Calu3 (cell line): ENCODE results near the gene WDR90. TPM values are rescaled to one million over a fixed set of nuclear protein-coding genes. Genes with fewer than 3 reads are reported as not detected.
A peak's percentile ranks its signal among the peaks of the same experiment; 100 is the strongest.

Experiments used
- BruUV-seq: library from RNA; stranded (reverse); fragments of 400-500 nt; replicated peaks from 2 replicates; lab custom pipeline; 2021; lab: Mats Ljungman, UMichigan
- CTCF ChIA-PET: fragments of 300-600 bp; sonication (Branson Sonifier 250); formaldehyde crosslinking; loops from one replicate; lab custom pipeline; 2022; ENCODE audit warnings: antibody characterized with exemption; lab: Charles Lee
- DNase-seq: peaks from one replicate; pipeline ENCODE4 v3.0.0; 2022
- H3K27ac Mint-ChIP-seq: one replicate; pipeline ENCODE4 v1.8.0; 2022; ENCODE audit warnings: mixed read lengths; ENCODE audit not compliant: unreplicated experiment
- H3K27me3 Mint-ChIP-seq: one replicate; pipeline ENCODE4 v1.8.0; 2022; ENCODE audit warnings: mixed read lengths; ENCODE audit not compliant: unreplicated experiment
- H3K36me3 Mint-ChIP-seq: one replicate; pipeline ENCODE4 v1.8.0; 2022; ENCODE audit warnings: mild to moderate bottlenecking, moderate library complexity, mixed read lengths; ENCODE audit not compliant: insufficient read depth, unreplicated experiment
- H3K4me1 Mint-ChIP-seq: one replicate; pipeline ENCODE4 v1.8.0; 2022; ENCODE audit warnings: mild to moderate bottlenecking, low read depth, mixed read lengths; ENCODE audit not compliant: unreplicated experiment
- H3K4me3 Mint-ChIP-seq: one replicate; pipeline ENCODE4 v1.8.0; 2022; ENCODE audit warnings: mild to moderate bottlenecking, low read depth, moderate library complexity, mixed read lengths; ENCODE audit not compliant: unreplicated experiment
- H3K9me3 Mint-ChIP-seq: one replicate; pipeline ENCODE4 v1.8.0; 2022; ENCODE audit warnings: low read depth, mixed read lengths; ENCODE audit not compliant: unreplicated experiment
- intact Hi-C: fragments of 100-400 bp; cut with micrococcal nuclease; formaldehyde crosslinking; loops from one replicate; pipeline ENCODE4 v1.10.0; 2022; ENCODE audit not compliant: unreplicated experiment
- total RNA-seq: library from RNA; stranded (reverse); gene quantifications from 2 replicates; pipeline ENCODE4 v1.2.3, GENCODE V29; 2022
- TF ChIP-seq, protein P1 (sequence below): fragments of 200-600 bp; IDR thresholded peaks from one replicate; pipeline ENCODE4 v1.8.0; 2022; ENCODE audit warnings: antibody characterized with exemption; ENCODE audit not compliant: unreplicated experiment

Gene WDR90
- total RNA-seq, 1 experiment from 2014 or later = 142 TPM

DNA sequence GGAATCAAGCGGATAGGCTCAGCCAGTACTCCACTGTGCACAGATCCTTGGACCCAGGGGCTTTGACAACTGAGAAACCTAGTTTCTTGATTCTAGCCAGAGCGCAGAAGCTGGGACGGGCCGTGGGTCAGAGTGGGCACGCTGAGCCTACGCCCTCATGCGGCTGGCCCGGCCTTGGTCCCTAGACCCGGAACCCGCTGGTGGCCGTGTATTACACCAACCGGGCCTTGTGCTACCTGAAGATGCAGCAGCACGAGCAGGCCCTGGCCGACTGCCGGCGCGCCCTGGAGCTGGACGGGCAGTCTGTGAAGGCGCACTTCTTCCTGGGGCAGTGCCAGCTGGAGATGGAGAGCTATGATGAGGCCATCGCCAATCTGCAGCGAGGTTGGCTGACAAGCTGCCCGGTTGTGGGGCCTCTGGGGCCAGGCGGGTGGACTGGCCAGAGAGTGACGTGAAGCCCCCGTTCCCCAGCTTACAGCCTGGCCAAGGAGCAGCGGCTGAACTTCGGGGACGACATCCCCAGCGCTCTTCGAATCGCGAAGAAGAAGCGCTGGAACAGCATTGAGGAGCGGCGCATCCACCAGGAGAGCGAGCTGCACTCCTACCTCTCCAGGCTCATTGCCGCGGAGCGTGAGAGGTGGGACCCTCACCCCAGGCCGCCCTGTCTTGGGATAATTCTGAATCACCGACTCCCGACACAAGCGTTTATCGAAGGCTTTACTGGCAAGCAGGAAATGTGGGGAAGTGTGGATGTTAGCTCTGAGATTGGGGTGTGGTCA lies 32.0 kb downstream of the WDR90 start:
- Mint-ChIP-seq H3K27me3 (no peaks in the 10 kb centered on the region), H3K4me3 (peak overlapping the region; percentile 94), H3K4me1 (peaks cover 22% of the 10 kb centered on the region), H3K36me3 (peaks cover 85% of the 10 kb centered on the region), H3K9me3 (no peaks in the 10 kb centered on the region), H3K27ac (peak overlapping the region; percentile 89)
- TF ChIP-seq, protein P1, sequence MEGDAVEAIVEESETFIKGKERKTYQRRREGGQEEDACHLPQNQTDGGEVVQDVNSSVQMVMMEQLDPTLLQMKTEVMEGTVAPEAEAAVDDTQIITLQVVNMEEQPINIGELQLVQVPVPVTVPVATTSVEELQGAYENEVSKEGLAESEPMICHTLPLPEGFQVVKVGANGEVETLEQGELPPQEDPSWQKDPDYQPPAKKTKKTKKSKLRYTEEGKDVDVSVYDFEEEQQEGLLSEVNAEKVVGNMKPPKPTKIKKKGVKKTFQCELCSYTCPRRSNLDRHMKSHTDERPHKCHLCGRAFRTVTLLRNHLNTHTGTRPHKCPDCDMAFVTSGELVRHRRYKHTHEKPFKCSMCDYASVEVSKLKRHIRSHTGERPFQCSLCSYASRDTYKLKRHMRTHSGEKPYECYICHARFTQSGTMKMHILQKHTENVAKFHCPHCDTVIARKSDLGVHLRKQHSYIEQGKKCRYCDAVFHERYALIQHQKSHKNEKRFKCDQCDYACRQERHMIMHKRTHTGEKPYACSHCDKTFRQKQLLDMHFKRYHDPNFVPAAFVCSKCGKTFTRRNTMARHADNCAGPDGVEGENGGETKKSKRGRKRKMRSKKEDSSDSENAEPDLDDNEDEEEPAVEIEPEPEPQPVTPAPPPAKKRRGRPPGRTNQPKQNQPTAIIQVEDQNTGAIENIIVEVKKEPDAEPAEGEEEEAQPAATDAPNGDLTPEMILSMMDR = no peak
- CTCF ChIA-PET = interaction anchor here (1.2 kb wide), 1 partner anchor 9 kb away, joined by 3 read pairs; the partner anchor contains the start of gene WDR24
- no TSS peak for BruUV-seq
- intact Hi-C loops = no loop called here
- DNase-seq = peak; percentile 62

DNA sequence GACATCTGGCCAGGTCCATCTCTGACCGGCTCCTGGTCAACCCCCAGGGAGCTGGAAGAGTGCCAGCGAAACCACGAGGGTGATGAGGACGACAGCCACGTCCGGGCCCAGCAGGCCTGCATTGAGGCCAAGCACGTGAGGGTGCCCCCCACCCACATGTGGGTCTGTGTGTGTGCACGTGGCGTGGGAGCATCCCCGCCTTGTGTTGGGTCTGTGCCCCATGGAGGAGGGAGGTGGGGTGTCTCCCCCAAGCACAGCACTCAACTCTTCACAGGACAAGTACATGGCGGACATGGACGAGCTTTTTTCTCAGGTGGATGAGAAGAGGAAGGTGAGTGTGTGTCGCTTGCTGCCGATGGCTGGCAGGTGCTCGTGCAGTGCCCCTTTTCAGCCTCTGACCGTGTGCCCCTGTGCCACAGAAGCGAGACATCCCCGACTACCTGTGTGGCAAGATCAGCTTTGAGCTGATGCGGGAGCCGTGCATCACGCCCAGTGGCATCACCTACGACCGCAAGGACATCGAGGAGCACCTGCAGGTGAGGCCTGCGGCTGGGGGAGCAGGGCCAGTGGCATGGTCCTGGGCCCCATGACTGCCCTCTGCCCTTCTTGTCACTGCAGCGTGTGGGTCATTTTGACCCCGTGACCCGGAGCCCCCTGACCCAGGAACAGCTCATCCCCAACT lies 32.7 kb downstream of the WDR90 start:
- CTCF ChIA-PET = interaction anchor here (1.2 kb wide), 1 partner anchor 8 kb away, joined by 3 read pairs; the partner anchor contains the start of gene WDR24
- intact Hi-C loops = no loop called here
- no peaks in the 10 kb centered on the region for H3K9me3 Mint-ChIP-seq
- peaks cover 89% of the 10 kb centered on the region for H3K36me3 Mint-ChIP-seq
- no peaks in the 10 kb centered on the region for H3K27me3 Mint-ChIP-seq
- TF ChIP-seq, protein P1 = no peak
- peak; percentile 53 for DNase-seq
- peak overlapping the region; percentile 89 for H3K27ac Mint-ChIP-seq
- TSS peak; percentile 75 for BruUV-seq
- H3K4me1 Mint-ChIP-seq = peaks cover 18% of the 10 kb centered on the region
- H3K4me3 Mint-ChIP-seq = peak overlapping the region; percentile 94

DNA sequence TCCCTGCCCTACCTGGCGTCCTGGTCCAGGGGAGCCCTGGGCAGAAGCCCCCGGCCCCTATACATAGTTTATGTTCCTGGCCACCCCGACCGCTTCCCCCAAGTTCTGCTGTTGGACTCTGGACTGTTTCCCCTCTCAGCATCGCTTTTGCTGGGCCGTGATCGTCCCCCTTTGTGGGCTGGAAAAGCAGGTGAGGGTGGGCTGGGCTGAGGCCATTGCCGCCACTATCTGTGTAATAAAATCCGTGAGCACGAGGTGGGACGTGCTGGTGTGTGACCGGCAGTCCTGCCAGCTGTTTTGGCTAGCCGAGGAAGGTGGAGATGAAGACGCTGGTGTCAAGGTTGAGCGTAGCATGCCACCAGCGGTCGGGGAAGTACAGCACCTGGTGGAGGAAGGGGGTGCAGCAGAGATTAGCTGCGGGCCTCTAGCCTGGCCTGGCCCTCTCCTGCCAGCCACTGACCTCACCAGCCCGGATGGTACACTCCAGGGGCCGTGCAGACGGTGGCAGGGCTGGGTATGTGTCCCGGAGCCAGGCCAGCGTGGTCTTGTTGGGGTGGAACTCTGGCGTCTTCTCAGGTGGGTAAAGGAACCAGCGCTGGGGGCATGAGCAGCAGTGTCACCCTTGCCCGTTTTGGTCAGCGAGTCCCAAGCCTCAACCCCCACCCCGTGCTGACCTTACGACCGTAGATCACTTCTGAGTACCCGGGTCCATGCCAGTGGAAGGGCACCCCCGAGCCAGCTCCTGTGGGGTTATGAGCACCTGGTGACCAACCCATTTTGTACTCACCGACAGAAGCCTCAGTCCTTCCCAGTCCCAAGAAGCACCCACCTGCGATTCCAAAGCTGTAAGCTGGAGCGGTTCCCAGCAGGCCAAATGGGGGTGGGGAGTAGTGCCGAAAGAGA lies 33.6 kb downstream of the WDR90 start:
- DNase-seq = no peak
- no peaks in the 10 kb centered on the region for H3K27me3 Mint-ChIP-seq
- peak overlapping the region; percentile 94 for H3K4me3 Mint-ChIP-seq
- intact Hi-C loops = no loop called here
- peaks cover 88% of the 10 kb centered on the region for H3K36me3 Mint-ChIP-seq
- TF ChIP-seq, protein P1 = no peak
- CTCF ChIA-PET = no interaction called here
- peak overlapping the region; percentile 89 for H3K27ac Mint-ChIP-seq
- no peaks in the 10 kb centered on the region for H3K9me3 Mint-ChIP-seq
- TSS peak; percentile 65 for BruUV-seq
- H3K4me1 Mint-ChIP-seq = peaks cover 16% of the 10 kb centered on the region
